SIG-M5 (cell line): Measurements from ENCODE around the gene ZNF565.
"Not testable (repeated sequence)": the region's sequence is repeated elsewhere in the genome, so short reads cannot be mapped to it uniquely, and the experiment has no call there.

Experiments
- DNase-seq: peaks from one replicate; lab custom pipeline; 2025; lab: John Stamatoyannopoulos, UW

The ZNF565 gene

DNA sequence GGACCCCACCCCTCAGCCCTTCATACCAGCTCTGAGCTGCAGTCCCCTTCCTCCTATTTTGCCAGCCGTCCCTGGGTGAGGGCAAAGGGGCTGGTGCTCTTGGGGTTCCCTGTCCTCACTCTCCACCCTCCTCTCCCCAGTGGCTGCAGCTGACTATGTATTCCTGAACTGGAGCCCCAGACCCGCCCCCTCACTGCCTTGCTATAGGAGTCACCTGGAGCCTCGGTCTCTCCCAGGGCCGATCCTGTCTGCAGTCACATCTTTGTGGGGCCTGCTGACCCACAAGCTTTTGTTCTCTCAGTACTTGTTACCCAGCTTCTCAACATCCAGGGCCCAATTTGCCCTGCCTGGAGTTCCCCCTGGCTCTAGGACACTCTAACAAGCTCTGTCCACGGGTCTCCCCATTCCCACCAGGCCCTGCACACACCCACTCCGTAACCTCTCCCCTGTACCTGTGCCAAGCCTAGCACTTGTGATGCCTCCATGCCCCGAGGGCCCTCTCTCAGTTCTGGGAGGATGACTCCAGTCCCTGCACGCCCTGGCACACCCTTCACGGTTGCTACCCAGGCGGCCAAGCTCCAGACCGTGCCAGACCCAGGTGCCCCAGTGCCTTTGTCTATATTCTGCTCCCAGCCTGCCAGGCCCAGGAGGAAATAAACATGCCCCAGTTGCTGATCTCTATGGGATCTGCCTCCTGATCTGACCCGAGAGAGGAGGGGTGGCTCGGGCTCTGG, 64.6 kb downstream of the ZNF565 start:
- no peak for DNase-seq

DNA sequence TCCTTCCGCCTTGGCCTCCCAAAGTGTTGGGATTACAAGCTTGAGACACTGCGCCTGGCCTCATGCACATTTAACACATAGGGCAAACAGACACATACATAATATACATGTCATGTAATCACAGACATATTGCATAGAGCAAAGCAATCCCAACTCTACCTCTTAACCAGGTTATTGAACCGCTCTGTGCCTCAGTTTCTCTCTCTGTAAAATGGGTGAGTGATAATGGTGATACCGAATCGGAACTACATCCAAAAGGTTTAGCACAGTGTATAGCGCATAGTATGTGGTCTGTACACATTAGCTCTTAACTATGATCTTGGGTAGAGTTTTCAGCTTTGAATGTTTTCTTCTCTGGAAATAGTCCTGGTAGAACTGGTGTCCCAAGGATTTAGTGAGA, 69.8 kb downstream of the ZNF565 start:
- DNase-seq, result no peak

DNA sequence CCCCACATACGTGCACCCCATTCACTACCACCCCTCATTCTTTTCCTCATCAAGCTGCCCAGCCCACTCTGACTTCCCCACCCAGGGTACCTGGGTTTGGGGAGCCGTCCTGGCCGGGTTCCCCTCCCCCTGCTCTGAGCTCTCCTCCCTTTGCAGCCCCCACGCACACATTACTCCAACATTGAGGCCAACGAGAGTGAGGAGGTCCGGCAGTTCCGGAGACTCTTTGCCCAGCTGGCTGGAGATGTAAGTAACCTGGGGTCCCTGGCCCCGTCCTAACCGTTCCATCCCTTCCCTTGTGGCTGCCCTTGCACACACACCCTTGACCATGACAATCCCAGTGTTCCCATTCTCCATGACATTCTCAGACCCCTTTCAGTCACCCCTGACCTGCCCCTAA, 72.0 kb downstream of the ZNF565 start:
- no peak for DNase-seq

DNA sequence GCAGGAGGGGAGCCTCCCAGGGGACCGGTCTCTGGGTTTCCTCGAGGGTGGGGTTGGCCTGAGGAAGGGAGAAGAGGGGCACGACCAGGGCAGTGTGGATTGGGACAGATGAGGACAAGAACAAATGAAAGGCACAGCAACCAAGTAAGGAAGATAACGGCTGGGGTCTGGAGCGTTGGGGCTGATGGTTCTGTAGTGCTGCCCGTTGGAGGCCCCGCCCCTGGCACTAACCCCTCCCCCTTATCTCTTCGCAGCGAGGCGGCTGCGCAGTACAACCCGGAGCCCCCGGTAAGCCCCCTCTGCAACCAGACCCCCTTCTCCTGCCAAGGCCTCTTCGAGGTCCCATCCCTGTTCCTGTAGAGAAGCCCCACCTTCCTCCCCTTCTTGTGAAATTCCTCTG, 72.4 kb downstream of the ZNF565 start:
- DNase-seq, result no peak

DNA sequence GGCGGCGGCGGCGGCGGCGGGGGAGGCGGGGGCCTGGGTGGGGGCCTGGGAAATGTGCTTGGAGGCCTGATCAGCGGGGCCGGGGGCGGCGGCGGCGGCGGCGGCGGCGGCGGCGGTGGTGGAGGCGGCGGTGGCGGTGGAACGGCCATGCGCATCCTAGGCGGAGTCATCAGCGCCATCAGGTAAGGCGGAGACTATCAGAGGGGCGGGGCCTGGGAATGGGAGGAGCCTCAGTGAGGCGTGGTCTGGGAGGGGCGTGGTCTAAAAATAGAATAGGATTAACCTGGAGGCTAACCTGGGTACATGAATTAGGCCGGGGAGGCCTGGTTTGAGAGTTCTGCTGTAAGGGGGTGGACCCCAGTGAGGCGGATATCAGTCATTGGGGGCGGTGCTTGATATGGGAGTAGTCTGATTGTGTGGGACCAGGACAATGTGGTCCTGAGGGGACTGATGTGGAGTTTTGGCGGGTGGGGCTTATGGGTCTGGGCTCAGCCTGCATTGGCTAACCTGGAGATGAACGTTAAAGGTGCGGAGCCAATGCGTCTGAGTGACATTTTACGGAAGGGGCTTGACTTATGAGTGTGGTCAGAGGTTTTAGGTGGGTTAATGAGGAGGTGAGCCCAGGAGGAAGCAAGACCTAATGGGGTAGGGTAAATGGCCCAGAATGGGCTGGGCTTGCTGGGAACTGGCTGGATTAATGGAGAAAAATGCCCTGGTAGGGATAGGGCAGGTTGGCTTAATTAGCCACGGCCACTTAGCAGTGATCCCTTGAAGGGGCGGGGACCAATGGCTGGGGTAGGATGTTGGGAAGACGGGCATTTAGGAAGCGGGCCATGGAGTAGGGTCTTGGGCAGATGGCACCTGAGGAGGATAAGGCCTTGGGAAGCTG, 73.2 kb downstream of the ZNF565 start:
- DNase-seq, result peak; percentile 1

DNA sequence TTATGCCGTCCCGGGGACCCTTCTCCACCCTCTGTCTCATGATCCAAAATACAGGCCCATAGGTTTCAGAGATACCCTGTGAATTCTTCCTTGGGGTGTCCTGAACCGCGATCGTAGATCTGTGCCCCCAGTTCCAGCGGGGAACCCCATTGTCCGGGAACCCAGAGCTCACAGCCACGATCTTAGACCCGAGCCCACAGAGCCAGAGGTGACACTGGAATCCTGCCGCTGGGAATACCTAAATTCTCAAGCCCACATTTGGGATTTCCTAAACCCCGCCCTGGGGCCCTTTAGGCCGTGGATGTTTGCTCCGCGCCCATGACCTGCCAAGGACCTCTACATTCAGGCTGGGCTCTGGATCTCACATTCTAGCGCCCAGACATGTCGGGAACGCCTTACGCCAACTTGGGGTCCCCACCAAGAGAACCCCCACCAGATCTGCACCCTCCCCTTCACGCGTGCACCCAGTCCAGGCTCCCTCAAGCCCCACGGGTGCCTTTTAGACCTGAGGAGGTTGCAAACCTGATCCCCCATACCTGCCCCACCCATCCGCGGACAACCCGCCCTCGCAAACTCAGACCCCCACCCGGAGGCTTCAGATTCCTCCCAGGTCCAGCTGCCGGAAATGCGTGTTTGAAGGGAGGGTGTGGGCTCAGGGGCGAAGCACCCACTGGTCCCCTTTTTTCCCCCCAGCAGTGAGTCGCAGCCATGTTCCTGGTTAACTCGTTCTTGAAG, 74.0 kb downstream of the ZNF565 start:
- DNase-seq, result no peak

DNA sequence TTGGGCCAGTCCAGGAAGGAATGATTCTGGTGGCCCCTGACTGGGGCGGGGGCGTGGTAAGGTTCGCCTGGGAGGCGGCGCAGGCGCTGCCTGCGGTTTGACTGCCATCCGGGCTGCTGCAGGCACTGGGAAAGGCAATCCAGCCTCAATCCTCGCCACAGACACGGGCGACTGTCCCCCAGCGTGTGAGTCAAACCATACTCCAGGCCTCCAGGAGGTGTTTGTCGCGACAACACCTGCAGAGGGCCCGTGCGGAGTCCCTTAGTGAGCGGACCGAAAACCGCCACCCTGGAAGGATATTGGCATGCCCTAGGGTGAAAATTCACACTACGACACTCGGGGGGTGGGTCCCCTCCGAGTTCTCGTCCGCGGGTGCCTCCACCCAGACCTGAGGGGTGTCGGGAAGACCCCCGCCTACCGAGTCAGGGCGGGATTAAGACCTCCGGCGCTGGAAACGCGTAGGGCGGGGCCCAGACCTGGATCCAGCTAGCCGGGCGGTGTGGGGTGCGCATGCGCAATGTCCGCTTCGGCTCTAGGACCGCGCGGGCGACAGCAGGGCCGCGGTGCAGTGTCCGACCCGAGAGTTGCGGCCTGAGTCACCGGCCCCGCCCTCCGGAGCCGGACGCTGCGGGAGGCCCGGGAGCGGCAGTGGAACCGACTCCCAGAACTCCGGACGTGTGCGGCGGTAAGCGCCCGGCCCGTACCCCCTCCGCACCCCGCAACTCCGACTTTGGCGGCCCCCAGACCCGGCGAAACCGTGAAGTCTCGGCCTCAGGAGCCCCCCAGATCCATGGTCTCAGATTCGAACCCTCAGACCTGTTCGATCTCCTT, 74.8 kb downstream of the ZNF565 start, which contains the start of gene CAPNS1:
Gene CAPNS1 (plus strand): TSS at position 594 of the 831 bp plus-strand sequence. CDS start 946 bp downstream, outside the sequence.
- DNase-seq, result peak; percentile 27

DNA sequence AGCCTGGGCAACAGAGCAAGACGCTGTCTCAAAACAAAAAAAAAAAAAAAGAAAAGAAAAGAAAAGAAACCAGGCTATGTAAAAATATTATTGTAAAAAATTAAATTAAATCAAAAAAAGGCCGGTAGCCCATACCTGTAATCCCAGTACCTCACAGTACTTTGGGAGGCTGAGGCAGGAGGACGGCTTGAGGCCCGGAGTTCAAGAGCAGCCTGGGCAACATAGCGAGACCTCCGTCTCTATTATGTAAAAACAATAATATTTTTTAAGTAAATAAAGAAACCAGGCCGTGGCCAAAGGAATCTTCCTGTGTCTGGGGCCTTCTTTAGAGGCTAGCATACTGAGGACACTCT, 75.4 kb downstream of the ZNF565 start:
- no peak for DNase-seq

DNA sequence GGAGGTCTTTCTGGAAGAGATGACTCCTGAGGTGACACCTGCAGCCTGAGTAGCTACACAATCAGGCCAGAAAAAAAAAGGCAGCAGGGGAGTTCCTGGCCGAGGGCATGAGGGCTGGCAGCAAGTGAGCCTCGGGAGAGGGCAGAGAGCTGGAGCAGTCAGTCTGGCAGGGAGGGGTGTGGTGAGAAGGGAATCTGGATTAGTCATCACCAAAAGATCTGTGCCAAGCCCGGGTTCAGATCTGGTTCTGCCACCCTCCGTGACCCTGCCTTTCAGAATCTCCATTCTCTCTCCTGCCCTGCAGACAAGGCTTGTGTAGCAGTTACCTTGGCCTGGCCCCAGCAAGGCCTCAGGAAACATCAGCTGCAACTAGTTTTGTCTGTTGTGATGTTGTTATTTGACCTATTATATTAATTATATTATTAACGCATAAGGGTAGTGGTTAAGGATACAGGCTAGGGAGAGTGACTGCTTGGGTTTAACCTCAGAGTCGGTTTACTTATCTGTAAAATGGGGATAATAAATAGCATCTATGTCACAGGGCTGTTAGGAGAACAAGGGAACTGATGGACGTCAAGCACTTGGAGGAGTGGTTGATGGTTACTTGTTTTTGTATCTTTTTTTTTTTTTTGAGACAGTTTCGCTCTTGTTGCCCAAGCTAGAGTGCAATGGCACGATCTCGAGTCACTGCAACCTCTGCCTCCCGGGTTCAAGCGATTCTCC, 77.3 kb downstream of the ZNF565 start:
- DNase-seq, result no peak

DNA sequence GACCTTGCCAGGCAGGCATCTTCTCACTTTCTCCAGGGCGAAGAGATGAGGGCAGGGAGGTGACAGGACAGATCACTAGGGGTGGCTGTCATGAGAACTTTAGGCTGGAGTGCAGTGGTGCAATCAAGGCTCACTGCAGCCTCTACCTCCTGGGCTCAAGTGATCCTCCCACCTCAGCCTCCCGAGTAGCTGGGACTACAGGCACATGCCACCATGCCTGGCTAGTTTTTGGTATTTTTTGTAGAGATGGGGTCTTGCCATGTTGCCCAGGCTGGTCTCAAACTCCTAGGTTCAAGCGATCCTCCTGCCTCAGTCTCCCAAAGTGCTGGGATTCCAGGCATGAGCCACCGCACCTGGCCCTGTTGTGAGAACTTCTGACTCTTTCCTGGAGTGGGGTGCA, 79.6 kb downstream of the ZNF565 start:
- not testable (repeated sequence) for DNase-seq
